HG02798 (cell line): Measurements from ENCODE around the gene CPNE6.
"Not testable (repeated sequence)": the region's sequence is repeated elsewhere in the genome, so short reads cannot be mapped to it uniquely, and the experiment has no call there.

ENCODE experiments used
- ATAC-seq: cut with Tn5 transposase; IDR thresholded peaks from one replicate; pipeline ENCODE4 v1.9.1; 2021; ENCODE audit warnings: mild to moderate bottlenecking; ENCODE audit not compliant: unreplicated experiment, poor library complexity

CPNE6 gene

DNA sequence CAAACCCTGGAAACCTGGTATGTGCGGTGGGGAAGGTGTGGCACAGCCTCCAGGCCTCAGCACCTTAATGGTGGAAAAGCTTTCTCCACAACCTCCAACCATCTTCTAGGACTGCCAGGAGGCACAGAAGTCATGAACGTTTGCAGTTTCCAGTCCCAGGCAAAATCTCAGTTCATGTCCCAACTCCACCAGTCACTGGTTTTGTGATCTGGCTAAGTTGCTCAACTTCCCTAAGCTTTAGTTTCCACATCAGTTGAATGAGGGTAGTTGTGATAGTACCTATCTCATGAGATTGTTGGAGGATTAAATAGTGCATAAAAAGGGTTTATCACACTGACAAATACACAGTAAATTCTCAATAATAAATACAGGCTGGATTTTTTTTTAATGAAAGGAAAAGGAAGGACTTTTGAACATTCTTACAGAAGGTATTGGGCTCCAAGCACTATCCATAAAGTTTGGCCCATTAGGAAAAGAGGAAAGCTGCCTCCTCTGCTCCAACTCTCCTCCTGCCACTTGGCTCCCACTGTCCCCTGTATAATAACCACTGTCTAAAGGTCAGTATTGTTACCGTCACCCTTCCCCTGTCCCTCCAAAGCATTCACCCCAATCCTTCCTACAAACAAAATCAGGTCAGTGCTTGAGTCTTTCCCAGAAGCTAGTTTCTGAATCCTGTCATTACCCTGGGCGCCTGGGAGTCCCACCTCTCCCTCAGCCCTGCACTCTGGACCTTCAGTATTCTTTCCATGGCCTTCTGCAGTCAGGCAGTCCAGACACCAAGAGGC lies 29.0 kb downstream of the CPNE6 start:
- no peak for ATAC-seq

- no peak for ATAC-seq
Measured at GRCh38 chr14:24100982-24101494, 29.7 kb downstream of the CPNE6 start.

DNA sequence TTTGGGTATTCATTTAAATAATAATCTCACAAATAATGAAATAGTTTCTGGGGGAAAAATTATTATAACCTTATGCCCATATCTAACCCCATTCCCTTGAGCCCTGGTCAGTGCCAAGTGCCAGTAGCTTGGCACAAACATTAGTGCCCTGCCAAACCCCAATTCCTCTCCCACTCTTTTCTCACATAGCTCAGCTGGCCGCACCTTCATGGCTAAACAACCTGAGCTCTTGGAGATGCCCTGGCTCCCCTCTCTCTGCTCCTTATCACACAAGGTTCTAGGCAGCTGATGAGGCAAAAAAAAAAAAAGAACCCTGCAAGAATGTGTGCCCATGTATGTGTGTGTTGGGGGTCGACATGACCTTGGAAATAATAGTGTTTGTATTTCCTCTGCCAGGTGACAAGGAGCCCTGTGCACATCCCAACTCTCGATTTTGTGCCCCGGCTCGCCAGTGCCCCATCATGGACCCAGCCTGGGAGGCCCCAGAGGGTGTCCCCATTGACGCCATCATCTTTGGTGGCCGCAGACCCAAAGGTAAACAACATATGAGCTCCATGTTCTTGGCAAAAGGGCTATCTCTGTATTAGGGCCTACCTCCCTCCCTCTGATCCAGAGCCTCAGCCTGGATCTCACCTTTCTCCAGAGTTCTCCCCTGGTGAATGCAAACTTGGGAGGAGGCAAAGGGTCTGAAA lies 31.1 kb downstream of the CPNE6 start:
- no peak for ATAC-seq

GRCh38 chr14:24103451-24103850 lies 32.1 kb downstream of the CPNE6 start:
- ATAC-seq, result no peak

- not testable (repeated sequence) for ATAC-seq
Measured at GRCh38 chr14:24105609-24106239, 34.4 kb downstream of the CPNE6 start.

DNA sequence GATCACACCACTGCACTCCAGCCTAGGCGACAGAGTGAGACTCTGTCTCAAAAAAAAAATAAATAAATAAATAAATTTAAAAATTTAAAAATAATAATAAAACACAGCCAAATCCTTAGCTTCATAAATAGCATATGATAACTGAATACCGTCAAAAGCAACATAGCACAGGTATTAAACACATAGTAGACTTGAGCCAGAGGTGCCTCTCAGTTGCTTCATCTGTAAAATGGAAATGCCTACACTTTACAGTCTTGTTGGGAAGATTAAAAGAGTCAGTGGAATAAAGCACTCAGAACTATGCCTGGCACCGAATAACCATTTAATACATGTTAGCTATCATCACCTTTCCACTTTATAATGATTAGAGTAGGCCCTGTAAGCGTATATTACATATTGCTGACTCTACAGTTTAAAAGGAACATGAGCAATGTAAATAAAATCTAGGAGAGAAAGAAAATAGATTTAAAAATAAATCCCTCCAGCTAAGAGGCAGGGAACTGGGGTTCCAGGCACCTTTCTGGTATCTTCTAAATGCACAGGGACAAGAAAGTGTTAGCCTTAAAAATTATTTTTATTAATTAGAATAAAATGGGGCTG lies 35.4 kb downstream of the CPNE6 start:
- ATAC-seq, result no peak

DNA sequence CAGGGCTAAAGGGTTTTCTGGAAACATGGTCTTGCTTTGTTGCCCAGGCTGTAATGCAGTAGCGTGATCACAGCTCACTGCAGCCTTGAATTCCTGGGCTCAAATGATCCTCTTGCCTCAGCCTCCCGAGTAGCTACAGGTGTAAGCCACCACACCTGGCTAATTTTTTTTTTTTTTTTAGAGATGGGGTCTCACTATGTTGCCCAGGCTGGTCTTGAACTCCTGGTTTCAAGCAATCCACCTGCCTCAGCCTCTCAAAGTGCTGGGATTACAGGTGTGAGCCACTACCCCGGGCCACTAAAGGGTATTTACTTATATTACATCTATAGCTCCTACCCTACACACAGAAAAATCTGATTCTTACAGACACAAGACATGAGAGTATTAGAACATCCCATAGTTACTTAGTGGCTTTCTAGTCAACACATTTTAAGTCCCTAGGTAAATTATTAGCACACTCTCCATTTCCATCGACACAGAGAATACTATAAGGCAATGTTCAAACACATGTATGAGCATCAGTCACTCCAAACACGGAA lies 37.0 kb downstream of the CPNE6 start:
- ATAC-seq, result peak; percentile 26

DNA sequence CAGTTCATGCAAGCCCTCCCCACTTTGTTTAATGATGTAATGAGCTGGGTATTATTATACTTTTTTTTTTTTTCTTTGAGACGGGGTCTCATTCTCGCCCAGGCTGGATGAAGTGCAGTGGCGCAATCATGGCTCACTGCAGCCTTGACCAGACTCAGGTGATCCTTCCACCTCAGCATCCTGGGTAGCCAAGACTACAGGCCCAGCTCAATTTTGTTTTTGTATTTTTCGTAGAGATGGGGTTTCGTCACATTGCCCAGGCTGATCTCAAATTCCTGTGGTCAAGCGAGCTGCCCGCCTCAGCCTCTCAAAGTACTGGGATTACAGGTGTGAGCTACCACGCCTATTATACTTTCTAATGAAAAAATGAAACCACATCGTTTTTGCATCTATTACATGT lies 38.7 kb downstream of the CPNE6 start:
- ATAC-seq, result no peak

- no peak for ATAC-seq
Measured at GRCh38 chr14:24110523-24110922, 39.2 kb downstream of the CPNE6 start.

GRCh38 chr14:24113379-24113800 lies 42.0 kb downstream of the CPNE6 start:
- no peak for ATAC-seq

DNA sequence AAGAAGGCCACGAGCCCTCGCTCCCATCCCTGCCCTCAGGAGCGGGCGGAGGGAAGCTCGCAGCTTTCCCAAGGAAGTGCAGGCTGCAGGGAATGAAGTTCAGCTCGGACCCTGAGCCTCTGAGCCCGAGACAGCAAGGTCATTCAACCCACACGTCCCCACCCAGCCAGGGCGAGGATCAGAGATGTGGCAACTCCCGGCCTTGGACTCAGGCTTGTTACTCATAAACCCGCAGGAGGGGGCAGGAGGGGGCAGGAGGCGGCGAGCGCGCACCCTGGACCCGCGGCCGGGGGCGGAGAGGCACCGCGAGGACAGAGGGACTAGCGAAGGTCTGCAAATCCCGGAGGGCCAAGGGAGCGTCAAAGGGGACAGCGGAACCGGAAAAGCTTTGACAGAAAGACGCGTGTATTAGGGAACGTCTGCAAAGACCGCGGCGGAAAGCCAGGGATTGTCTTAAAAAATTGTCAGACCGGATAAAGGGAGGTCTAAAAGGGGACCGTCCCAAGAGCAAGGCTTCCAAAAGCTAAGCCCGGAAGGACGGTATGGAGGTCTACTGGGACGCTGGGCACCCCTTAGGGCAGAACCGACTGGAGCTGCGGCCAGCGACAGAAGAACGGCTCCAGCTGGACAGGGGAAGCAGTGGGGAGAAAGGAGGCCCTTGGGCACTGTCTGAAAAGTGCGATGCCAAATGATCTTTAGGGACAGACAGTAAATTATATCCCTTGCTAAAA lies 42.6 kb downstream of the CPNE6 start:
- peak; percentile 27 for ATAC-seq

GRCh38 chr14:24114532-24115421 lies 43.4 kb downstream of the CPNE6 start, which contains the start of the genes DCAF11 and NRL:
DCAF11 (plus strand) TSS chr14:24114777; CDS start chr14:24115595, 818 bp downstream.
NRL (minus strand) TSS chr14:24114949; CDS start chr14:24082848, 32,101 bp downstream.
- ATAC-seq, result peak; percentile 84

DNA sequence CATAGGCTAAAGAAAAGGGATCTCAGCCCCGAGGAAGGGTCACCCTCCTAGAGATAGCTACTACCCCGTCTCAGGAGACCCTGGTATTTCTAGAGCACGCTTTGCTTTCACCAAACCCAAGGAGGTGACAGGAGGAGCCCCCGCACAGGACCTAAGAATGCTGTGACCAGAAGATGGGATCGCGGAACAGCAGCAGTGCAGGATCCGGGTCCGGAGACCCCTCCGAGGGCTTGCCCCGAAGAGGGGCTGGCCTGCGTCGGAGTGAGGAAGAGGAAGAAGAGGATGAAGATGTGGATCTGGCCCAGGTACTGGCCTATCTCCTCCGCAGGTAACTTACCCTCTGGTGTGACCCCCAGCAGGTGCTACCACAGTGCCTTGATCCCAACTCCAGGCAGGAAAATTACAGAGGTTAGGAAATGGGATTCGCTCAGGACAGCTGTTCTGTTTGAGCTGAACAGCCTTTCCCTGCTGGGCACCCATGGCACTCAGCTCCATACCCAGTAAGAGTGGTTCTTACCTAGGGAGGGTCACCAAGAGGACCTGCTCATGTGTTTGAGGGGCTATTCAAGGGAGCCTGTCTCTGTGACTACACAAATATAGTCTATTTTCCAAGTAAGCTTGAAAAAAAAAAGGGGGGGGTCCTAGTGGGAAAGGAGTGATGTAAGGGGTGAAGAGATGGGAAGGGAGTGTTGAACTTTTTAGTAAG lies 44.2 kb downstream of the CPNE6 start:
- no peak for ATAC-seq

DNA sequence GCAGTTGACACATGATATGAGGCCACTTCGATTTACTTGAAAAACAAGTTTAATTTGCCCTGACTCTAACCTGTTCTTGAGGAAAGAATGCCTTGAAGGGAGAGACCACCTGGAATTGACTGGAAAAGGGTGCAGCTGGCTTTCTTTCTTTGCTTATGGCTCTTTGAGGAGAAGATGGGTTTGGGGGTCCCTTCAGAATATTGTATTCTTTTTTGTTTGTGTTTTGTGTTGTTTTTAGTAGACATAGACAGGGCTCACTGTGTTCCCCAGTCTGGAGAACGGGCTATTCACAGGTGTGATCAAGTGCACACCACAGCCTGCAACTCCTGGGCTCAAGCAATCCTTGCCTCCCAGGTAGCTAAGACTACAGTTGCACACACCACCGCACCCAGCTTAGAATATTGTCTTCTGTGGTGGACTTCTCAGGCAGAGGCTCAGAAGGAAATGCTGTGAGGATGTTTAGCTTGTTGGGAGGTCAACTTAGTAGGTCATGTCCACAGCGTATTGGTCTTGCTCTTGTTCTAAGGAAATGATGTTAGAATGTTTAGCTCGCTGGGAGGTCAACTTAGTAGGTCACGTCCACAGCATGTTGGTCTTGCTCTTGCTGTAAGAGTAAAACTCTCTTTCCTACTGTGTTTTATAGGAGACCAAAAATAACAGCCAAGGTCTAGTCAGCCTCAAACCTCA lies 44.9 kb downstream of the CPNE6 start:
- ATAC-seq, result no peak

DNA sequence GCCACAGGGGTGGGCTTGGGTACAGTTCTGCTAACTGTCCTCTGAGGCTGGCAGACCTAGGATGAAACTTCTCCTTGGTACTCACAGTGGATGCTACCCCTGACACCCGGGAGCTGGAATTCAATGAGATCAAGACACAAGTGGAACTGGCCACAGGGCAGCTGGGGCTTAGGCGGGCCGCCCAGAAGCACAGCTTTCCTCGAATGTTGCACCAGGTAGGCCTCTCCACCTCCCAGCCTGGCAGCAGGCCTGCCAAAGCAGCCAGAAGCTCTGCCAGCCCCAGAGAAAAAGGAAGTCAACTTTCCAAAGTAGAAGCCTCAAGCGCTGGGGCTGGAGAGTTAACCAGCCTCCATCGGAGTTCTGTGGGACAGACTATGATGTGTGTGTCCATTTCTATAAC lies 45.8 kb downstream of the CPNE6 start:
- no peak for ATAC-seq

DNA sequence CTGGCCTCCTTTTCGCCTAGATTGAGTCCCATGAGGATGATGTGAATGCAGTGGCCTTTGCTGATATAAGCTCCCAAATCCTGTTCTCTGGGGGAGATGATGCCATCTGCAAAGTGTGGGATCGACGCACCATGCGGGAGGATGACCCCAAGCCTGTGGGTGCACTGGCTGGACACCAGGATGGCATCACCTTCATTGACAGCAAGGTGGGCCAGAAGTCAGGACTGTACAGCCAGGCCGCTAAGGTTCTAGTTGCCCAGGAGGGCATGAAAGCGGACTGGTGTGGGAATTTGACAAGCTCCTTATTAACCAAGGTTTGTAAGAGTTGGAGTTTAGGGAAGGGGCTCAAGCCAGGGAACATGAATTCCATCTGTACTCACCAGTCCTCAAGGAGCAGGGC lies 48.3 kb downstream of the CPNE6 start:
- no peak for ATAC-seq

GRCh38 chr14:24121210-24121609 lies 49.8 kb downstream of the CPNE6 start:
- ATAC-seq, result no peak
